K562 (cell line): ENCODE measurements around the gene RAMP2. TPM values are rescaled to one million over a fixed set of nuclear protein-coding genes. Genes with fewer than 3 reads are reported as not detected.

Experiments
- BRCA1 ChIP-seq, 2 experiments: fragments of 450-650 bp in 1 of 2; sonication (generic) in 1 of 2; formaldehyde crosslinking in 1 of 2; IDR thresholded peaks; 2 replicates each; pipeline versions ENCODE4 v1.5.0 to v1.6.1; 2017 to 2020; ENCODE audit warnings: mild to moderate bottlenecking in 1 of 2, missing genetic modification reagents in 1 of 2
- polyA plus RNA-seq, 8 experiments: library from polyadenylated mRNA; depleted of rRNA in 4 of 8; stranded (reverse) in 5 of 8; unstranded in 3 of 8; fragments of >200 nt; fragmentation: Nextera tagmentation in 2 of 8; fragmentation: Illumina TruSeq in 1 of 8; extraction: Ambion mirVana in 2 of 8; extraction: Trizol in 1 of 8; gene quantifications; 2 replicates each; pipeline versions ENCODE4 v1.2.1 to v1.2.3, GENCODE V29; 2011 to 2014; ENCODE audit warnings: inconsistent platforms in 1 of 8, missing spikeins in 1 of 8
- total RNA-seq, 7 experiments: library from RNA; depleted of rRNA in 6 of 7; stranded (reverse); fragments of >200 nt in 6 of 7; fragmentation: Illumina TruSeq in 2 of 7; extraction: Trizol in 2 of 7; gene quantifications; 2 replicates each; pipeline versions ENCODE4 v1.2.1 to v1.2.3, GENCODE V29; 2011 to 2021; ENCODE audit warnings: low replicate concordance in 1 of 7
- TF ChIP-seq, protein P1 (sequence below), 2 experiments: fragments of 450-650 bp in 1 of 2; sonication (generic) in 1 of 2; formaldehyde crosslinking in 1 of 2; IDR thresholded peaks; 2 replicates each; pipeline versions ENCODE4 v1.7.1 to v1.9.0; 2016 to 2022; ENCODE audit warnings: inconsistent platforms in 1 of 2, mild to moderate bottlenecking in 1 of 2, missing genetic modification reagents in 1 of 2
- TF ChIP-seq, protein P2 (sequence below): IDR thresholded peaks from 2 replicates; pipeline ENCODE4 v1.6.1; 2011; ENCODE audit warnings: borderline replicate concordance, low read depth, mild to moderate bottlenecking, moderate library complexity, low read length; ENCODE audit not compliant: insufficient read depth, poor library complexity, severe bottlenecking

RAMP2 gene
- total and polyA plus RNA-seq, 9 of the 15 experiments (the other 6 are each of a cell fraction or from before 2014, with no cell fraction given): not detected

DNA sequence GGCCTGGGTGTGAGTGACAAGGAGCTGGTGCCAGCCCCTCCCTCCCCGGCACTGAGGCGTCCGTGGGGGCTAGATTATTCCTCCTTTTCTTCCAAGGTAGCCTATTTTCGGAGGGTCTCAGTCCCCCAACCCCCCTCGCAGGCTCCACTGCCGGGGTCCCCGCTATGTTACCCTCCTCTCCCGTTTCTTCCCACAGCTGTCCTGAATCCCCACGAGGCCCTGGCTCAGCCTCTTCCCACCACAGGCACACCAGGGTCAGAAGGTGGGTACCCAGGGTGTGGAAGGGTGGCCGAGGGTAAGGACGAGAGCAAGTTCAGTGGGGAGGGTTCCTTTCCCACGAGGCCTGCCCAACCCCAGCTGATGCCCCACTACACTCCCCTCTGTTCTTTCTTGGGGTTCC lies 611 bp downstream of the RAMP2 start (continued):
- TF ChIP-seq, protein P1, sequence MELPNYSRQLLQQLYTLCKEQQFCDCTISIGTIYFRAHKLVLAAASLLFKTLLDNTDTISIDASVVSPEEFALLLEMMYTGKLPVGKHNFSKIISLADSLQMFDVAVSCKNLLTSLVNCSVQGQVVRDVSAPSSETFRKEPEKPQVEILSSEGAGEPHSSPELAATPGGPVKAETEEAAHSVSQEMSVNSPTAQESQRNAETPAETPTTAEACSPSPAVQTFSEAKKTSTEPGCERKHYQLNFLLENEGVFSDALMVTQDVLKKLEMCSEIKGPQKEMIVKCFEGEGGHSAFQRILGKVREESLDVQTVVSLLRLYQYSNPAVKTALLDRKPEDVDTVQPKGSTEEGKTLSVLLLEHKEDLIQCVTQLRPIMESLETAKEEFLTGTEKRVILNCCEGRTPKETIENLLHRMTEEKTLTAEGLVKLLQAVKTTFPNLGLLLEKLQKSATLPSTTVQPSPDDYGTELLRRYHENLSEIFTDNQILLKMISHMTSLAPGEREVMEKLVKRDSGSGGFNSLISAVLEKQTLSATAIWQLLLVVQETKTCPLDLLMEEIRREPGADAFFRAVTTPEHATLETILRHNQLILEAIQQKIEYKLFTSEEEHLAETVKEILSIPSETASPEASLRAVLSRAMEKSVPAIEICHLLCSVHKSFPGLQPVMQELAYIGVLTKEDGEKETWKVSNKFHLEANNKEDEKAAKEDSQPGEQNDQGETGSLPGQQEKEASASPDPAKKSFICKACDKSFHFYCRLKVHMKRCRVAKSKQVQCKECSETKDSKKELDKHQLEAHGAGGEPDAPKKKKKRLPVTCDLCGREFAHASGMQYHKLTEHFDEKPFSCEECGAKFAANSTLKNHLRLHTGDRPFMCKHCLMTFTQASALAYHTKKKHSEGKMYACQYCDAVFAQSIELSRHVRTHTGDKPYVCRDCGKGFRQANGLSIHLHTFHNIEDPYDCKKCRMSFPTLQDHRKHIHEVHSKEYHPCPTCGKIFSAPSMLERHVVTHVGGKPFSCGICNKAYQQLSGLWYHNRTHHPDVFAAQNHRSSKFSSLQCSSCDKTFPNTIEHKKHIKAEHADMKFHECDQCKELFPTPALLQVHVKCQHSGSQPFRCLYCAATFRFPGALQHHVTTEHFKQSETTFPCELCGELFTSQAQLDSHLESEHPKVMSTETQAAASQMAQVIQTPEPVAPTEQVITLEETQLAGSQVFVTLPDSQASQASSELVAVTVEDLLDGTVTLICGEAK (IDR thresholded peaks at IDR 0.05): no peak
- TF ChIP-seq, protein P1 (CRISPR knock-in tag; IDR thresholded peaks at IDR 0.05): no peak
- TF ChIP-seq, protein P2, sequence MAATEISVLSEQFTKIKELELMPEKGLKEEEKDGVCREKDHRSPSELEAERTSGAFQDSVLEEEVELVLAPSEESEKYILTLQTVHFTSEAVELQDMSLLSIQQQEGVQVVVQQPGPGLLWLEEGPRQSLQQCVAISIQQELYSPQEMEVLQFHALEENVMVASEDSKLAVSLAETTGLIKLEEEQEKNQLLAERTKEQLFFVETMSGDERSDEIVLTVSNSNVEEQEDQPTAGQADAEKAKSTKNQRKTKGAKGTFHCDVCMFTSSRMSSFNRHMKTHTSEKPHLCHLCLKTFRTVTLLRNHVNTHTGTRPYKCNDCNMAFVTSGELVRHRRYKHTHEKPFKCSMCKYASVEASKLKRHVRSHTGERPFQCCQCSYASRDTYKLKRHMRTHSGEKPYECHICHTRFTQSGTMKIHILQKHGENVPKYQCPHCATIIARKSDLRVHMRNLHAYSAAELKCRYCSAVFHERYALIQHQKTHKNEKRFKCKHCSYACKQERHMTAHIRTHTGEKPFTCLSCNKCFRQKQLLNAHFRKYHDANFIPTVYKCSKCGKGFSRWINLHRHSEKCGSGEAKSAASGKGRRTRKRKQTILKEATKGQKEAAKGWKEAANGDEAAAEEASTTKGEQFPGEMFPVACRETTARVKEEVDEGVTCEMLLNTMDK: no peak
- no peak for TF ChIP-seq BRCA1 (IDR thresholded peaks at IDR 0.05)
- no peak for TF ChIP-seq BRCA1 (CRISPR knock-in tag; IDR thresholded peaks at IDR 0.05)
